Fibroblast of peridontal ligament (primary cell): Measurements from ENCODE around the gene UBQLN2.
A peak's percentile ranks its signal among the peaks of the same experiment; 100 is the strongest.
"Not testable (repeated sequence)": the region's sequence is repeated elsewhere in the genome, so short reads cannot be mapped to it uniquely, and the experiment has no call there.

Experiments used
- DNase-seq: peaks from one replicate; pipeline ENCODE4 v3.0.0-alpha.2; 2010; ENCODE audit errors: extremely low read depth

UBQLN2 gene

DNA sequence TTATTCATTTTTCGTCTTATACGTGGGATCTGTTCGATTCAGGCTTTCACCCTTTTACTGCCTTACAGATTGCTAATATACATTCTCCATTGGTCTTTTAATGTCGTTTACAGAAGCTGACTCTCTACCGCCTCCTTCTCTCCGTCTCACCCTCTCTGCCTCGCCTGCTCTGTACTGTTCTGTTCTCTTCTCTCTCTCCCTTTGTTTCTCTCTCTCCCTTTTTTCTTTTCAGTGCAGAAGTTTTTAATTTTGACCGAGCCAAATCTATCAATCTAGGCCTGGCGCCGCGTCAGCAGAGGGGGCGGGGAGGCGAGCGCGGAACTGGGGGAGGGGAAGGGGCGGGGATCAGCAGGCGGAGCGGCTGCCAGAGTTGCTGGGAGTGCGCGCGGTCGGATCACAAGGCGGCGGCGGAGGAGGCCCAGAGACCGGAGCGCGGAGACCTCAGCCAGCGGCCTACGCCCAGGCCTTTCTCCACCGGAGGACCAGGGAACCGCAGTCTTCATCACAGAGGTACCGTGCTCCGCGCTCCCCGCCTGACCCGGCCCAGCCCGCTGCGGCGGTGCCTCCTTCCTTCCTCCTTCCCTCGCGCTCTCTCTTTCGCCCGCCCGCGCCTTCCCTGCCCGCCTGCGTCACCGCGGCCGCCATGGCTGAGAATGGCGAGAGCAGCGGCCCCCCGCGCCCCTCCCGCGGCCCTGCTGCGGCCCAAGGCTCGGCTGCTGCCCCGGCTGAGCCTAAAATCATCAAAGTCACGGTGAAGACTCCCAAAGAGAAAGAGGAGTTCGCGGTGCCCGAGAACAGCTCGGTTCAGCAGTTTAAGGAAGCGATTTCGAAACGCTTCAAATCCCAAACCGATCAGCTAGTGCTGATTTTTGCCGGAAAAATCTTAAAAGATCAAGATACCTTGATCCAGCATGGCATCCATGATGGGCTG lies at the start of gene UBQLN2:
Gene UBQLN2 (plus strand): TSS at position 397 of the 931 bp plus-strand sequence. CDS start 247 bp downstream, at position 644.
- peak; percentile 84 for DNase-seq

DNA sequence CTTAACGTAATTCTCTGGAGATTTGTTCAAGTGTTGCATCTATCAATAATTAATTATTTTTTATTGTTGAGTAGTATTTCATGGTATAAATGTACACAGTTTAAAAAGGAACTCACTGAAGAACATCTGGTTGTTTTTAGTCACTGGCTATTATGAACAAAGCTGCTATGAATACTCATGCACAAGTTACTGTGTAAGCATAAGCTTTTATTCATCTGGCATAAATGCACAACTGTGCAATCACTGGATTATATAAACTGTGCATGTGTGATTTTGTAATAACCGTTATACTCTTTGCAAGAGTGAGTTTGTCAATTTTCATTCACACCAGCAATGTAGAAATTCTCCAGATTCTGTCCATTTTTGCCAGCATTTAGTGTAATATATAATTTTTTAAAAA lies 43.8 kb upstream of the UBQLN2 start:
- DNase-seq: no peak

DNA sequence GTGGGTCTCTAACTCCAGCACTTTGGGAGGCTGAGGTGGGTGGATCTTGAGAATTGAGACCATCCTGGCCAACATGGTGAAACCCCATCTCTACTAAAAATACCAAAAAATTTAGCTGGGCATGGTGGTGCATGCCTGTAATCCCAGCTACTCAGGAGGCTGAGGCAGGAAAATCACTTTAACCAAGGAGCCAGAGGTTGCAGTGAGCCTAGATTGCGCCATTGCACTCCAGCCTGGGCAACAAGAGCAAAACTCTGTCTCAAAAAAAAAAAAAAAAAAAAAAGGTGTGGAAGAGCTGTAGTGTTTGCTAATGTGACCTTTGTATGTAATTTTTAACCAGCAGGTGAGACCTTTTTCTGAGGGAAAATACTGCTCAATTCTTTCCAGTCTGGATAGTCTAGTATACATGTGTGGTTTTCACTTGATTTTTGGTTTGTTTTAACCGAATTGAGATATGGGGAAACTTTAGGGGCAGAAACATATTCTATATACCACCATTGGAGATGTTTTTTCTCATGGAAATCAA lies 33.9 kb upstream of the UBQLN2 start:
- DNase-seq: not testable (repeated sequence)

DNA sequence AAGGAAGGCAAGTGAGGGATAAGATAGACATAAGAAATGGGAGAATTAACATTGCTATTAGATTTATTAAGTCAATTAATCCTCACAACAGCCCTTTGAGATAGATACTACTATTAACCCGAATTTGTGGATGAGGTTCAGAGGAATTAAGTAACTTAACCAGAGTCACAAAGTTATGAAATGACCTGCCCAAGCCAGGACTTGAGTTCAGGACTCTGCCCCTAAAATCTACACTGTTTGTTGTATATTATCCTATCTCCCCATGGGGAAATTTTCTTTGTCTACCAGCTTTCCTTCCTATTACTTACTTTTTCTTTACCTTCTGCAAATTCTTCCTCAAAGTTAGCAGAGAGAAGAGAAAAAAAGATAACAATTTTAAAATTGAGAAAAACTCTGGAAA lies 33.4 kb upstream of the UBQLN2 start:
- DNase-seq: no peak

DNA sequence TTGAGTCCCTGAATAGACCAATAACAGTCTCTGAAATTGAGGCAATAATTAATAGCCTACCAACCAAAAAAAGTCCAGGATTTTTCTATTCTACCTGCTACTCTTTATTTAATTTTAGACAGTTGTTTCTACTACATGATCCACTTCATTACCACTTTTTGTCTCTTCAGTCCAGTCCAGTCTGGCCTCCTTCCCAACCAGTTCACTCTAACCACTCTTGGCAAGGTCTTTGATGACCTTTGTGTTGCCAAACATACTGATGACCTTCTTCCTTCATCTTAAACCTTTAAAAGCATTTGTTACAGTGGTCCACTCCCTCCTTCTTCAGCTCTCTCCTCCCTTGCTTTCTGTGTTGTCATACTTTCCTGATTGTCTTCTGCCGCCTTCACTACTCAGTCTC lies 12.8 kb upstream of the UBQLN2 start:
- no peak for DNase-seq

DNA sequence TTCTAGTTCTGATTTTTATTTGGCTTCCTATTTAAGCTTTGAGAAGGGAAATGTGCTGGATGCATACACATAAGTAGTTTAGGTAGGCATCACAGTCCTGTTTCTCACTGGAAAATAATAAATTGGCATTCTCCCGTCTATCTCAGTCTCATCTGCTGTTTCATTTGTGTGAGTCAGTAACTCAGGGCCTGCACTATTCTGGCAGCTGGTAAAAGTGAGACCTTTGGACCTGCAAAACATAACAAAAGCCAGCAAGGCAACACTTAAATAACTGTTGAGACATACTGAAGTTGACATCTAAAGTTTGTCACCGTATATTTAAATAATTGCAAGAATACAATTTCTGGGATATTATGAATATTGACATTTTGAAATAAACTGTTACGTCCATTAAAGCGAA lies 8.6 kb upstream of the UBQLN2 start:
- DNase-seq: no peak

DNA sequence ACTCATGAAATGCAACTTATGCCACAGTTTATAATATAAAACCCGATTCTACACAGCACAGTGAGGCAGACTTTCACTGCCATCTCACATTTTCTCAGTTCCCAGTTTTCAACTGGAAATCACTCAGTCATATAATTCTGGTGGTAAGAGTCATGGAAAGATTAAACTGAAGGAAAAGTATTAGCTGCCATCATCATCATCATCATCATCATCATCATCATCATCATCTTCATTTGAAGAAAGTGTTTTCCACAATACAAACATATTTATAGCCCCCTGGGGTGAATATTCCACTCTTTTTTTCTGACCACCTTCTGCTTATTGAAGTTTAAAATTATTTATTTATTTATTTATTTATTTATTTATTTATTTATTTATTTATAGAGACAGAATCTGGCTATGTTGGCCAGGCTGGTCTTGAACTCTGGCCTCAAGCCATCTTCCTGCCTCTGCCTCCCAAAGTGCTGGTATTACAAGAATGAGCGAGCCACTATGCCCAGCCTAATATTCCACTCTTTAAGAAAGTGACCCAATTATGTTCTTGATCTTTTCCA lies 6.0 kb upstream of the UBQLN2 start:
- no peak for DNase-seq

DNA sequence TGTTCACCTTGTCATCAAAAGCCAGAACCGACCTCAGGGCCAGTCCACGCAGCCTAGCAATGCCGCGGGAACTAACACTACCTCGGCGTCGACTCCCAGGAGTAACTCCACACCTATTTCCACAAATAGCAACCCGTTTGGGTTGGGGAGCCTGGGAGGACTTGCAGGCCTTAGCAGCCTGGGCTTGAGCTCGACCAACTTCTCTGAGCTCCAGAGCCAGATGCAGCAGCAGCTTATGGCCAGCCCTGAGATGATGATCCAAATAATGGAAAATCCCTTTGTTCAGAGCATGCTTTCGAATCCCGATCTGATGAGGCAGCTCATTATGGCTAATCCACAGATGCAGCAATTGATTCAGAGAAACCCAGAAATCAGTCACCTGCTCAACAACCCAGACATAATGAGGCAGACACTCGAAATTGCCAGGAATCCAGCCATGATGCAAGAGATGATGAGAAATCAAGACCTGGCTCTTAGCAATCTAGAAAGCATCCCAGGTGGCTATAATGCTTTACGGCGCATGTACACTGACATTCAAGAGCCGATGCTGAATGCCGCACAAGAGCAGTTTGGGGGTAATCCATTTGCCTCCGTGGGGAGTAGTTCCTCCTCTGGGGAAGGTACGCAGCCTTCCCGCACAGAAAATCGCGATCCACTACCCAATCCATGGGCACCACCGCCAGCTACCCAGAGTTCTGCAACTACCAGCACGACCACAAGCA lies 898 bp downstream of the UBQLN2 start:
- peak; percentile 43 for DNase-seq

DNA sequence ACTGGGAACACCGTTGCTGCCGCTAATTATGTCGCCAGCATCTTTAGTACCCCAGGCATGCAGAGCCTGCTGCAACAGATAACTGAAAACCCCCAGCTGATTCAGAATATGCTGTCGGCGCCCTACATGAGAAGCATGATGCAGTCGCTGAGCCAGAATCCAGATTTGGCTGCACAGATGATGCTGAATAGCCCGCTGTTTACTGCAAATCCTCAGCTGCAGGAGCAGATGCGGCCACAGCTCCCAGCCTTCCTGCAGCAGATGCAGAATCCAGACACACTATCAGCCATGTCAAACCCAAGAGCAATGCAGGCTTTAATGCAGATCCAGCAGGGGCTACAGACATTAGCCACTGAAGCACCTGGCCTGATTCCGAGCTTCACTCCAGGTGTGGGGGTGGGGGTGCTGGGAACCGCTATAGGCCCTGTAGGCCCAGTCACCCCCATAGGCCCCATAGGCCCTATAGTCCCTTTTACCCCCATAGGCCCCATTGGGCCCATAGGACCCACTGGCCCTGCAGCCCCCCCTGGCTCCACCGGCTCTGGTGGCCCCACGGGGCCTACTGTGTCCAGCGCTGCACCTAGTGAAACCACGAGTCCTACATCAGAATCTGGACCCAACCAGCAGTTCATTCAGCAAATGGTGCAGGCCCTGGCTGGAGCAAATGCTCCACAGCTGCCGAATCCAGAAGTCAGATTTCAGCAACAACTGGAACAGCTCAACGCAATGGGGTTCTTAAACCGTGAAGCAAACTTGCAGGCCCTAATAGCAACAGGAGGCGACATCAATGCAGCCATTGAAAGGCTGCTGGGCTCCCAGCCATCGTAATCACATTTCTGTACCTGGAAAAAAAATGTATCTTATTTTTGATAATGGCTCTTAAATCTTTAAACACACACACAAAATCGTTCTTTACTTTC lies 1.8 kb downstream of the UBQLN2 start:
- no peak for DNase-seq

DNA sequence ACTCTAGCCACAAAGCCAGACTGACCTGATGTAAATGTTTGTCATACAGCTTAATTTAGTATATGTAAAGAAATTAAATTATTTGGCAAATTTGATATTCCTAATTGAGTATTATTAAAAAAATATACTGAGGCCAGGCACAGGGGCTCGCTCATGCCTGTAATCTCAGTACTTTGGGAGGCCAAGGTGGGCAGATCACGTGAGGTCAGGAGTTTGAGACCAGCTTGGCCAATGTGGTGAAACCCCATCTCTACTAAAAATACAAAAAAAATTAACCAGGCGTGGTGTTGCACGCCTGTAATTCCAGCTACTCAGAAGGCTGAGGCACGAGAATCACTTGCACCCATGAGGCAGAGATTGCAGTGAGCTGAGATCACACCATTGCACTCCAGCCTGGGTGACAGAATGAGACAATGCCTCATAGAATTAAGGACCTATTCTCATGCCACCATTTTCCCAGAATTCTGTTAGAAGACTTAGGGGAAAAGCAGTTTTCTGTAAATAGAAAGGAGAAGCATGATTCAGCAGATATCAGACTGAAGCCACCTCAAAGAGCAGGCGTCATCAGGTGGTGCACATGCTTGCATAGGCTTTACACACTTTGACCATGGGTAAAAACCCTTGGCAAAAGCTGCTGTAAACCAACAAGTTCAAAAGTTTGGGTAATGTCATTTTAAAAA lies 6.1 kb downstream of the UBQLN2 start:
- DNase-seq: no peak

DNA sequence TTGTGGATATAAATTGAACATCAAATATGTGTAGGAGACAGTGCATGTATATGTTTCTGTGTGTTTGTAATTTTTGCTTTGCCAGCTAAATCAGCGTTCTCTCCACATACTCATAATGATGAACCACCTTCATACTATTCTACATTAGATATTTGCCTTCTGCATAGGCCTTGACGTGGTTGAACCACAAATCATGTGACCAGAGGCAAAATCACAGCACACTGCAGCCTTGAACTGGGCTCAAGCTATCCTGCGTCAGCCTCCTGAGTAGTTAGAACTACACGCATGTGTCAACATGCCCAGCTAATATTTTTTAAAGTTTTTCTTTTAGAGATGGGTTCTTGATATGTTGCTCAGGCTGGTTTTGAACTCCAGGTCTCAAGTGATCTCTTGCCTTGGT lies 9.5 kb downstream of the UBQLN2 start:
- DNase-seq: no peak

DNA sequence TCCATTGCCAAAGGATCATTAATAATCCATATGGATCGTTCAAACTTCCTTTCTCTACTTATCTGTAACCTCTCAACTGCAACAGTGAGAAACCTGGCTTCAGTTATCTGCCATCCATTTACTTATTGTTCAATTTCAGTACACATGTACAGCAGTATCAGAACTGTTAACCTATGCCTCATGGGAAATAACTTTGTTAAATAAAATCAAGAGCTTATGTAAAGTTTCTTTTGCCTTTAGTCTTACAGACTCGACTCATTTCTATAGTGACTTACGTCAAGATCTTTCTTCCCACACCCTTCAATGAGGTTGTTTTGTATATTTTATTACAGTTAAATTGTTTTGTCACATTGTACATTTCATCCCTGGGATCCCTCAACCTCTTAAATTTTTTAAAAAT lies 11.4 kb downstream of the UBQLN2 start:
- DNase-seq: no peak

DNA sequence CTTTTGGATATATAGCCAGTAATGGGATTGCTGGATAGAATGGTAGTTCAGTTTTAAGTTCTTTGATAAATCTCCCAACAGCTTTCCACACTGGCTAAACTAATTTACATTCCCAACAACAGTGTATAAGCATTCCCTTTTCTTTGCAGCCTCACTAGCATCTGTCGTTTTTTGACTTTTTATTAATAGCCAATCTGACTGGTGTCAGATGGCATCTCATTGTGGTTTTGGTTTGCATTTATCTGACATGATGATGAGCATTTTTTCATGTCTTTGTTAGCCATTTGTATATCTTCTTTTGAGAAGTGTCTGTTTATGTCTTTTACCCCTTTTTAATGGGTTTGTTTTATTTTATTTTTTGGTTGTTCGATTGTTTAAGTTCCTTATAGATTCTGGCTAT lies 13.3 kb downstream of the UBQLN2 start:
- DNase-seq: no peak

DNA sequence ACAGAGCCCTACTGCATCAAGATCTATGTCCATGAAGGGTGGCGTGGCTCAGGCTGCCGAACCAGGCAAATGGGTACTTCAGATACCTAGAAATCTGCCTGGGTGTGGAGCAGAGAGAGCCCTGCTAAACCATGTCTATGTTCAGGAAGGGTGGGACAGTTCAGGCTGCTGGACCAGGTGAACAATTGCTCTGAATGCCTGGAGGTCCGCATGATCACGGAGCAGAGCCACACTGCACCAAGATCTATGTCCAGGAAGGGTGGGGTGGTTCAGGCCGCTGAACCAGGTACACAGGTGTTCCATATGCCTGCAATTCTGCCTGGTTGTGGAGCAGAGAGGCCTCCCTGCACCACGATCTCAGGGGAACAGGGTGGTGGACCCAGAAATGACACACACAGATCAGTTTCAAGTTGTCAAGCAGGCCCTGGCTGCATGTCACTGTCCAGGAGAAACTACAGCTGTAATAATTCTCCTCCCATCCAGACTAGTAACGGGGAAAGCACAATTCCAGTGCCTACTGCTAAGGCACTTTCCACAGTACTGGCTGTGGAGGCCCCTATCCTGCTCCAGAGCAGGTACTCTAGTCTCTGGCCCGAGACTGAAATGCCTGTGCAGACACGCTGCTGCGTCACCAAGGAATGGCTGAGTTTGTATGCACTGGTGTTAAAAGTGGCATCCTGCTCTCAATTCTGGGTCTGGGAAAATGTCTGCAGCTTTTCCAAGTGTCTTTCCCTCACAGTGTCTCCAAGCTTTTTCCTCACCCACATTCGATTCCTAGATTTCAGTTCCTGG lies 25.2 kb downstream of the UBQLN2 start:
- no peak for DNase-seq

DNA sequence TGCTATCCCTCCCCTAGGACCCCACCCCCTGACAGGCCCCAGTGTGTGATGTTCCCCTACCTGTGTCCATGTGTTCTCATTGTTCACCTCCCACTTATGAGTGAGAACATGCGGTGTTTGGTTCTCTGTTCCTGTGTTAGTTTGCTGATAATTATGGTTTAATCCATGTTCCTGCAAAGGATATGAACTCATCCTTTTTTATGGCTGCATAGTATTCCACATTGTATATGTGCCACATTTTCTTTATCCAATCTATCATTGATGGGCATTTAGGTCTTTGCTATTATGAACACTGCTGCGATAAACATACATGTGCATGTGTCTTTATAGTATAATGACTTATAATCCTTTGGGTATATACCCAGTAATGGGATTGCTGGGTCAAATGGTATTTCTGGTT lies 28.4 kb downstream of the UBQLN2 start:
- DNase-seq: not testable (repeated sequence)

DNA sequence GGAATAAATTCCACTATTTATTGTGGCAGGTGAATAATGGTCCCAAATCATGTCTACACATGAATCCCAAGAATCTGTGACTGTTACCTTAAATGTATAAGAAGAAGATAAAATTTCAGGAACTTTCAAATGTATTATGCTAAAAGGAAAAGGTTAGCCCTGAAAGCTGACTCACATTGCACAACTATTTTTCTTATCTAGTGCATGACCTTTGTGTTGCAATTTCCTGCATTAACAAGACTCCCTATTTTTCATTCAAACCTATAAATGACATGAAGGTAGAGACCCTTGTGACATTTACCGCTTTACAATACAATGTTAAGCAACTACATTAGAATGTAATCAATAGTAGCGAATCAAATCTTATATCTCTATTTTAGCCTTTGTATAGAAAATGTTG lies 36.7 kb downstream of the UBQLN2 start:
- no peak for DNase-seq

DNA sequence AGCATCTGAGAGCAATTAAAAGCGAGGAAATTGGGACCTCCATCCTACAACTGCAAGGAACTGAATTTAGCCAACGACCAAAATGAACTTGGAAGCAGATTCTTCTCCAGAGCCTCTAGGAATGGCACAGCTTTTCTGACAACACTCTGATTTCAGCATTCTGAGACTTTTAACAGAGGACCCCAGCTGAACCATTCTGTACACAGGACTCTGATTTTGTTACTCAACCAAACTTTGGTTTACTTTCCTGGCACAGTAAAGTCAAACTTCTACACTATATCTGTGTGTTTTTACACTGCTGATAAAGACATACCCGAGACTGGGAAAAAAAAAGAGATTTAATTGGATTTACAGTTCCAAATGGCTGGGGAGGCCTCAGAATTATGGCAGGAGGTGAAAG lies 37.6 kb downstream of the UBQLN2 start:
- no peak for DNase-seq

DNA sequence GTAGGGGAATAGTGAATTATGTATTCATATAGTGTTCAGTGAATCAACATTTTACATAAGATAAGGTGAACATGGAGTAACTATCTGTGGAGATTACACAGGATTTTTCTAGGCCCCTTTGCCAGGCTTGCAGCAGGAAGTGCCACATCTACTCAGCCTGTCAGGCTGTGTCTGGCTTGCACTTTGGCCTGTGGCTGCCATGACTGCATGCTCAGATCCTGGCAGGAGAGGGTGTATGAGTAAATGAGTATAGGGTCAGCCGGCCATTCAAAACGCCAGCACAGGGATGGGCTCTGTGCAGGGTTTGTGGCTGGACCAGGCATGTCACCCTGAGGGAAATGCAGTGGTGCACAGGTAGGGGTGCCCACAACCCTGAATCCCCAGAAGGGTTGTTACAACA lies 51.9 kb downstream of the UBQLN2 start:
- no peak for DNase-seq
